ENCODE data around the gene ZNF853. TPM values are rescaled to one million over a fixed set of nuclear protein-coding genes. Genes with fewer than 3 reads are reported as not detected.

The ZNF853 gene
- total RNA-seq, 2 donors from 2014 or later = 0.91 to 2.2 TPM

GRCh38 chr7:6604458-6604857 is 11.0 kb upstream of the ZNF853 start:
- Histone ChIP-seq H3K36me3 (no peaks in the 10 kb centered on the region), H3K27me3 (no peaks in the 10 kb centered on the region), H3K9me3 (no peaks in the 10 kb centered on the region), H3K27ac (no peak overlapping the region), H3K4me3 (no peak overlapping the region), H3K9ac (ENCODE audit: low read depth in 2 of 2, low read length in 2 of 2) (no peak overlapping the region), H3K4me1 (no peaks in the 10 kb centered on the region)
- TF ChIP-seq CTCF (IDR thresholded peaks at IDR 0.05) = no peak
- no peak for DNase-seq
- intact Hi-C loops (cut with DNase I) = no loop called here

- no peak for DNase-seq
- intact Hi-C loops (cut with DNase I) = no loop called here
- no peaks in the 10 kb centered on the region for H3K4me1 ChIP-seq
- TF ChIP-seq CTCF (IDR thresholded peaks at IDR 0.05) = no peak
- no peak overlapping the region for H3K4me3 ChIP-seq
- H3K9me3 ChIP-seq = no peaks in the 10 kb centered on the region
- no peak overlapping the region for H3K27ac ChIP-seq
- H3K36me3 ChIP-seq = no peaks in the 10 kb centered on the region
- no peak overlapping the region for H3K9ac ChIP-seq (ENCODE audit: low read depth in 2 of 2, low read length in 2 of 2)
- no peaks in the 10 kb centered on the region for H3K27me3 ChIP-seq
These were observed 8.4 kb upstream of the ZNF853 start for GRCh38 chr7:6606866-6607583.

- Histone ChIP-seq H3K36me3 (no peaks in the 10 kb centered on the region), H3K9me3 (no peaks in the 10 kb centered on the region), H3K27me3 (no peaks in the 10 kb centered on the region), H3K4me1 (no peaks in the 10 kb centered on the region), H3K27ac (no peak overlapping the region), H3K4me3 (no peak overlapping the region), H3K9ac (ENCODE audit: low read depth in 2 of 2, low read length in 2 of 2) (no peak overlapping the region)
- no peak for DNase-seq
- no peak for TF ChIP-seq CTCF (IDR thresholded peaks at IDR 0.05)
- intact Hi-C loops (cut with DNase I) = no loop called here
These were observed 7.8 kb upstream of the ZNF853 start for GRCh38 chr7:6607651-6608051.

GRCh38 chr7:6608081-6608480 is 7.3 kb upstream of the ZNF853 start:
- intact Hi-C loops (cut with DNase I) = no loop called here
- no peak overlapping the region for H3K4me3 ChIP-seq
- no peaks in the 10 kb centered on the region for H3K4me1 ChIP-seq
- no peak overlapping the region for H3K27ac ChIP-seq
- no peaks in the 10 kb centered on the region for H3K9me3 ChIP-seq
- no peak overlapping the region for H3K9ac ChIP-seq (ENCODE audit: low read depth in 2 of 2, low read length in 2 of 2)
- no peaks in the 10 kb centered on the region for H3K36me3 ChIP-seq
- no peaks in the 10 kb centered on the region for H3K27me3 ChIP-seq
- no peak for TF ChIP-seq CTCF (IDR thresholded peaks at IDR 0.05)
- DNase-seq = no peak

GRCh38 chr7:6608794-6609193 is 6.6 kb upstream of the ZNF853 start:
- no peak overlapping the region for H3K9ac ChIP-seq (ENCODE audit: low read depth in 2 of 2, low read length in 2 of 2)
- H3K4me3 ChIP-seq = no peak overlapping the region
- no peak for DNase-seq
- H3K27ac ChIP-seq = no peak overlapping the region
- intact Hi-C loops (cut with DNase I) = no loop called here
- H3K27me3 ChIP-seq = no peaks in the 10 kb centered on the region
- no peaks in the 10 kb centered on the region for H3K4me1 ChIP-seq
- no peaks in the 10 kb centered on the region for H3K9me3 ChIP-seq
- no peak for TF ChIP-seq CTCF (IDR thresholded peaks at IDR 0.05)
- no peaks in the 10 kb centered on the region for H3K36me3 ChIP-seq
